ENCODE measurements around the gene CTTNBP2NL. TPM values are rescaled to one million over a fixed set of nuclear protein-coding genes. Genes with fewer than 3 reads are reported as not detected.
A peak's percentile ranks its signal among the peaks of the same experiment; 100 is the strongest.
"Not testable (repeated sequence)": the region's sequence is repeated elsewhere in the genome, so short reads cannot be mapped to it uniquely, and the experiment has no call there.

Gene CTTNBP2NL
- total RNA-seq, 1 donor from 2014 or later: 25.2 TPM

DNA sequence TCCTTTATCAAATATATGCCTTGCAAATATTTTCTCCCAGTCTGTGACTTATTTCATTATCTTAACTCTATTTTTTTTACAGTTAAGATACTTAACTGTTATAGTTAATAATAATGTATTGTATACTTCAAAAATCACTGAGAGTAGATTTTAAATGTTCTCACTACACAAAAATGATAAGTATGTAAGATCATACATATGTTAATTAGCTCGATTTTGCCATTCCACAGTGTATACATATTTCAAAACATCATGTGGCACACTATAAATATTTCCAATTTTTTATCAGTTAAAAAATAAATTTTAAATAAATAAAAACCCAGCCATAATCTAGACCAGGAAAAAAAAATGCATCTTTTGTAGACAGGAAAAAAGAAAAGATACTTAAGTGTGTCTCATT is 27.2 kb downstream of the CTTNBP2NL start:
- no peak for DNase-seq (ENCODE audit: low read depth, low spot score)

GRCh38 chr1:112423666-112424065 is 27.7 kb downstream of the CTTNBP2NL start:
- not testable (repeated sequence) for DNase-seq (ENCODE audit: low read depth, low spot score)

GRCh38 chr1:112429749-112430148 is 33.7 kb downstream of the CTTNBP2NL start:
- no peak for DNase-seq (ENCODE audit: low read depth, low spot score)

DNA sequence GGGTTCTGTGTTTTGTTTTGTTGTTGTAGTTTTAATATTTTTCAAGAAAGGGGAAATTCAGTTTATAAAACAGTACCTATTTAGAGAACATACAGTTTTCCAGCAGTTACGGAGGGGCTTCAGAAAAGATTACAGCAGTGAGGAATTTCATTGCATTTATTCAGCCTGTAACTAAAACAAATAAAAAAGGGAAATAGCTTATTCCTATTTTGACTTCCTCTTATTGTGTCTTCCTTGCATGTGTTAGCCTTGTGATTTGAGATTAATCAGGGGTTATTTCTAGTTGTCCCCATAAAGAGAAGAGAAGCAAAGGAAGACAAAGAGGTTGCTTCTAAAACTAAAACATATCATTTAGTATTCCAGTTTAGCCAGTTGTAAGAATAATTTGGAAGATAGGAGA is 35.0 kb downstream of the CTTNBP2NL start:
- DNase-seq (ENCODE audit: low read depth, low spot score): peak; percentile 46

GRCh38 chr1:112435448-112435847 is 39.4 kb downstream of the CTTNBP2NL start:
- DNase-seq (ENCODE audit: low read depth, low spot score): no peak

DNA sequence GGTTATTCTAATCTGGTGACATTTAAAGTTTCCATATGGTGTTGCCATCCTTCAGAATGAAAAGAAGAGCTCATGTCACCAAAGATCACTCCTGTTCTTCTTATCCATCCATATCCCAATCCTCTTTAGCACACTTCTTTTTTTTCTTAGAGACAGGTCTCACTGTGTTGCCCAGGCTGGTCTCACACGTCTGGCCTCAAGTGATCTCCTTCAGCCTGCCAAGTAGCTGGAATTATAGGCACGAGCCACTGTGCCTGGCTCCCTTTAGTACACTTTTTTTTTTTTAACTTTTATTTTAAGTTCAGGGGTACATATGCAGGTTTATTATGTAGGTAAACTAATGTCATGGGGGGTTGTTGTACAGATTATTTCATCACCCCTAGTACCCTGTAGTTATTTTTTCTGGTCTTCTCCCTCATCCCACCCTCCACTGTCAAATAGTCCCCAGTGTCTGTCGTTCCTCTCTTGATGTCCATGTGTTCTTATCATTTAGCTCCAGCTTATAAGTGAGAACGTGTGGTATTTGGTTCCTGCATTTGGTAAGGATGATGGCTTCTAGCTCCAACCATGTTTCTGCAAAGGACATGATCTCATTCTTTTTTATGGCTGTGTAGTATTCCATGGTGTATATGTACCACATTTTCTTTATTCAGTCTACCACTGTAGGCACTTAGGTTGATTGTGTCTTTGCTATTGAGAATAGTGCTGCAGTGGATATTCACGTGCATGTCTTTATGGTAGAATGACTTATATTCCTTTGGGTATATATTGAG is 40.6 kb downstream of the CTTNBP2NL start:
- DNase-seq (ENCODE audit: low read depth, low spot score): no peak

- DNase-seq (ENCODE audit: low read depth, low spot score): not testable (repeated sequence)
Measured at GRCh38 chr1:112438156-112438555, 42.1 kb downstream of the CTTNBP2NL start.

DNA sequence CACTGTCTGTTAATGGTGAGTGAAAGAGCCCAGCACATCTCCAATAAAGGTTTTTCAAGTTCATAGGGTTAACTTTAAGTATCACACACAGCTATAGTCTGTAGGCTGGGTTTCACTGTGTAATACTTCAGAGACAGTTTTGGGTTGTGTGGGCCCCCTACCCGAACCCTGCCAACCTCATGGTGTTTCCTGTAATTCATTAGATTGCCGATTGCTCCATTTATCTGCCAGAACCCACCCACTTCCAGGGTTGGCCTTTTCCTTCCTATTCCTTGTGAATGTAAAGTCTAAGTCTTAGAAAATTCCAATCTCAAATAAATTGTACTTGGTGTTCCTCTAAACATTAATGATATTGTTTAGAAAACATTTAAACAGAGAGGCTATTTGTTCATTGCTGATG is 43.6 kb downstream of the CTTNBP2NL start:
- peak; percentile 63 for DNase-seq (ENCODE audit: low read depth, low spot score)

DNA sequence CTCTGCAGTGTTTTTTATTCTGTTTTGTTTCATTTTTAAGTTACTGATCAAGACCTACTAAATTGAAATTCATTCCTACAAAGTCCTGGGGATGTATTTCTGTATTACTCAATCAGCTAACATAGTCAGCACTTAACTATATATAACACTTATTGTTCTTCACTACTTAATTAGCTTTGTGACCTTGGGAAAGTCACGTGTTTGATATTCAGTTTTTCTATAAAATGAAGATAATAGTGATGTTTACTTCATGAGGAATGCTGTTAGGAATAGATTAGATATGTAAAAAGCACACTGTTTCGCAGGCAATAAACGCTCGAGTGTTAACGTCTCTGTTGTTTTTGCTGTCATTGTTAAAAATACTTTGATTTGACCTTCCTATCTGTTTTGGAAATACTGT is 44.6 kb downstream of the CTTNBP2NL start:
- DNase-seq (ENCODE audit: low read depth, low spot score): no peak

GRCh38 chr1:112444269-112444668 is 48.3 kb downstream of the CTTNBP2NL start:
- DNase-seq (ENCODE audit: low read depth, low spot score): no peak

GRCh38 chr1:112445596-112445995 is 49.6 kb downstream of the CTTNBP2NL start:
- DNase-seq (ENCODE audit: low read depth, low spot score): no peak

- no peak for DNase-seq (ENCODE audit: low read depth, low spot score)
Measured at GRCh38 chr1:112446411-112446810, 50.4 kb downstream of the CTTNBP2NL start.

GRCh38 chr1:112448904-112449629 is 53.1 kb downstream of the CTTNBP2NL start:
- DNase-seq (ENCODE audit: low read depth, low spot score): no peak

DNA sequence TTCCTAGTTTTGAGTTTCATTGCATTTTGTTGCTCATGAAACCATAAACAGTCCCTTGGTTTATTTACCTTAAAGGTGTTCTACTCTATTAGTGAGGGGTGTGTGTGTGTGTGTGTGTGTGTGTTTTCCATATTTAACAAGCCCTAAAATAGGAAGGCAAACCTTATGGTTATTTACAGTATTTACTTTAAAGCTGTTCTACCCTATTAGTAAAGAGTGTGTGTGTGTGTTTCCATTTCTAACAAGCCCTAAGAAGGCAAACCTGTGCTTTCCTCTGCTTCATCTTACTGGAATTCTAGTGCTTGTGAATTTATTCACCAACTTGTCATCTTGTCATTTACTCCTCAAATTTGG is 53.6 kb downstream of the CTTNBP2NL start:
- DNase-seq (ENCODE audit: low read depth, low spot score): no peak

DNA sequence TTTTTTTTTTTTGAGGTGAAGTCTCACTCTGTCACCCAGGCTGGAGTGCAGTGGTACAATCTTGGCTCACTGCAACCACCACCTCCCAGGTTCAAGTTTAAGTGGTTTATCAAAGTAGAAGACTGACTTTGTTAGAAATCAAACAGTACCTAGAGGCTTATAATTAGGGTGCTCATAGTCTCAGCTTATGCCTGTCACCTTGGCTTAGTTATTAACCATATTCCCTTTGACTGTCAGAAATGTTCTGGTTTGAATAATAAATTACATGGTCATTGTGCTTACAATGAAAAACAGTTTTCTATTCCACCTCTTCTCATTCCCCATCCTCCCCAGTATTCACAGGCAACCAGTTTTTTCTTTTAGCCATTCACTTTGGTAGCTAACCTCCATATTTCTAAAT is 54.8 kb downstream of the CTTNBP2NL start:
- no peak for DNase-seq (ENCODE audit: low read depth, low spot score)

- not testable (repeated sequence) for DNase-seq (ENCODE audit: low read depth, low spot score)
Measured at GRCh38 chr1:112451301-112451700, 55.3 kb downstream of the CTTNBP2NL start.

DNA sequence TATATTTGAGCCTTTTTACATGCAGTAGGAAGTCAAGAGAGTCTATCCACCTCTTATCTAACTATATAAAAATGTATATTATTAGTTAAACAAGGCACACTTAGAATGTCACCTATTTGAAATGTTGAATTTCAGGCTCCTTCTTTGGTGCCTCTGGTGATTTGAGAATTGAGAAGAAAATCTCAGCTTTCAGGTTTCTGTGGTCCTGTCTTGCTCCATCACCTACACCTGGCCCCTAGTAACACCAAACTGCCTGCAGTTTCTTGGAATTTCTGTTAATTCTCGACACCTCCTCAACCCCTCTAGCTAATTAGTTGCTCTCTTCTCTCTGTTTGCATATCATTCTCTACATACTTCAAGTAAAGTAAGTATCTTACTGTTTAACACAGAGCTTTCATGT is 57.9 kb downstream of the CTTNBP2NL start:
- DNase-seq (ENCODE audit: low read depth, low spot score): no peak

DNA sequence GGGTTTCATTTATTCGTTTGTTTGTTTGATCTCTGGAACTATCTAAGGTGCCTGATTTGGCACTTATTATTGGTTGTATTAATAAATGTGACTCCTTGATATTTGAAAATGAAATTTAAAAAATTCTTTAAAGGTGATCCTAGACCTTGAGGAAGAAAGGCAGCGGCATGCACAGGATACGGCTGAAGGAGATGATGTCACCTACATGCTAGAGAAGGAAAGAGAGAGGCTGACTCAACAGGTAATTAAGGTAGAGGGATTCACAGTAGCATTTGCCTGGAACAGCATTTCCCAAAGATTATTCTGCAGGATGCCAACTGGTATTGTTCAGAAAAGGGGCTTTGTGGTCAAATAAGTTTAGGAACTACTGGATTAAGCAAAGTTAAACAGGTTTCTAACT is 58.3 kb downstream of the CTTNBP2NL start:
- no peak for DNase-seq (ENCODE audit: low read depth, low spot score)

DNA sequence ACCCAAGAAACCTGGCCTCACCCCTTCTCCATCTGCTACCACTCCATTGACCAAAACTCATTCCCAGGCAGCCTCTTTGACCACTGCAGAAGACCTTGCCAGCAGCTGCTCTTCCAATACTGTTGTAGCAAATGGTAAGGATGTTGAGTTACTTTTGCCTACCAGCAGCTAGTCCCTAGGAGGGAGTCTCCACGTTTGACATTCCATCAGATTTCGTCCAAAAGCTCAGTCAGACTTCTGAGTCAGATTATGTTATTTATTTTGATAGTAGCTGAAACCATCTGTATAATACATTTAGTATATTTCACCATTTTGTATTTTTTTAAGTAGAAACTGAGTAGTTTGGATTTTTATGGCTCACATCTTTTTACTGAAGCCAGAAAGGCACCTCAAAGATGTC is 61.2 kb downstream of the CTTNBP2NL start:
- no peak for DNase-seq (ENCODE audit: low read depth, low spot score)

- DNase-seq (ENCODE audit: low read depth, low spot score): no peak
Measured at GRCh38 chr1:112457955-112458354, 61.9 kb downstream of the CTTNBP2NL start.

- DNase-seq (ENCODE audit: low read depth, low spot score): no peak
Measured at GRCh38 chr1:112458756-112459155, 62.7 kb downstream of the CTTNBP2NL start.

GRCh38 chr1:112460615-112461014 is 64.6 kb downstream of the CTTNBP2NL start:
- no peak for DNase-seq (ENCODE audit: low read depth, low spot score)

All from pulmonary artery endothelial cell (primary cell).